IMR-90 (cell line): ENCODE data around the gene ALDH8A1.

Experiments used
- CTCF ChIP-seq: conservative IDR thresholded peaks from 2 replicates; pipeline ENCODE4 v1.5.1; 2012; ENCODE audit warnings: mild to moderate bottlenecking, low read depth, low read length, improper control_type of control experiment
- FOS ChIP-seq: fragments of 150-350 bp; IDR thresholded peaks from 2 replicates; pipeline ENCODE4 v1.6.1; 2016; ENCODE audit warnings: low read depth, low read length
- SMC3 ChIP-seq: fragments of 150-350 bp; IDR thresholded peaks from 2 replicates; pipeline ENCODE4 v1.6.1; 2016; ENCODE audit warnings: low read depth, mild to moderate bottlenecking, antibody characterized with exemption, low read length, moderate library complexity

- TF ChIP-seq CTCF (no peak), FOS (no peak), SMC3 (no peak)
Measured at GRCh38 chr6:134903448-134903847, 46.5 kb downstream of the ALDH8A1 start.
